GM13976 (cell line): ENCODE data around the gene LCAT.

Experiments used
- DNase-seq: peaks from one replicate; pipeline ENCODE4 v3.0.0; 2012; ENCODE audit warnings: low spot score
- in situ Hi-C: fragments of 300-500 bp; cut with MboI; formaldehyde crosslinking; loops from one replicate; pipeline ENCODE4 v1.12.0; 2022; ENCODE audit warnings: low sequenced_read_pairs, mixed read lengths, inconsistent platforms; ENCODE audit not compliant: unreplicated experiment
- TF ChIP-seq, protein P1 (sequence below): IDR thresholded peaks from 2 replicates; pipeline ENCODE4 v1.5.1; 2012; ENCODE audit warnings: borderline replicate concordance, mild to moderate bottlenecking; ENCODE audit not compliant: insufficient read depth; ENCODE audit errors: extremely low read depth, missing control alignments, control extremely low read depth

The LCAT gene

DNA sequence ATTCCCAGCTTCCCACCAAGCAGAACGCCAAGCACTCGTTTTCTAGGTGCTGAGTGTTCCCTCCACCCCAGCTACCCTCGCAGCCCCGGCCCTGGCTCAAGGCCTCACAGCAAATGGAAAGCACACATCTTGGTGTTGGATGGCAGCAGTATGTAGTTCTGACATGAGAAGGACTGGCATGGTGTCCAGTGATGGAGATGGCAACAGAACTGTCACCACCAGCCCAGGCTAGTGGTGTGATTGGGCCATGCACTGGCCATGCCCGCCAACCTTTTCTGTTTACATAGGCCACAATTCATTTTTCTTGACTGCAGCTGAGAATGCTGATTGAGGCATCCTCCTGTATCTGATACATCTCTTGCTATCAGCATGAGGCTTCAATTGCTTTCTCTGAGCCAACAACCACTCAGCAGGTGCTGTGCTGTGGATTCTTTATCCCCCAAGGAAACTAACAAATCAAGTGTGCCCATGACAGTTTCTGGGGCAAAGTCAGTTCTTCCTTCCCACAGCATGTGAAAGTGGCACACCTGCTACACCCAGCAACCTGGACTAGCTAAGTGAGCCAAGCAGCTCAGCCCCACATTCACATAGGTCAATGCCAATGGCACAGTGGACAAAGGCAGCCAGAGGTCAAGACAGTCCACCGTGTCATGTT lies 20.7 kb upstream of the LCAT start:
- in situ Hi-C loops, result no loop called here
- DNase-seq, result no peak
- TF ChIP-seq, protein P1, sequence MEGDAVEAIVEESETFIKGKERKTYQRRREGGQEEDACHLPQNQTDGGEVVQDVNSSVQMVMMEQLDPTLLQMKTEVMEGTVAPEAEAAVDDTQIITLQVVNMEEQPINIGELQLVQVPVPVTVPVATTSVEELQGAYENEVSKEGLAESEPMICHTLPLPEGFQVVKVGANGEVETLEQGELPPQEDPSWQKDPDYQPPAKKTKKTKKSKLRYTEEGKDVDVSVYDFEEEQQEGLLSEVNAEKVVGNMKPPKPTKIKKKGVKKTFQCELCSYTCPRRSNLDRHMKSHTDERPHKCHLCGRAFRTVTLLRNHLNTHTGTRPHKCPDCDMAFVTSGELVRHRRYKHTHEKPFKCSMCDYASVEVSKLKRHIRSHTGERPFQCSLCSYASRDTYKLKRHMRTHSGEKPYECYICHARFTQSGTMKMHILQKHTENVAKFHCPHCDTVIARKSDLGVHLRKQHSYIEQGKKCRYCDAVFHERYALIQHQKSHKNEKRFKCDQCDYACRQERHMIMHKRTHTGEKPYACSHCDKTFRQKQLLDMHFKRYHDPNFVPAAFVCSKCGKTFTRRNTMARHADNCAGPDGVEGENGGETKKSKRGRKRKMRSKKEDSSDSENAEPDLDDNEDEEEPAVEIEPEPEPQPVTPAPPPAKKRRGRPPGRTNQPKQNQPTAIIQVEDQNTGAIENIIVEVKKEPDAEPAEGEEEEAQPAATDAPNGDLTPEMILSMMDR, result no peak

DNA sequence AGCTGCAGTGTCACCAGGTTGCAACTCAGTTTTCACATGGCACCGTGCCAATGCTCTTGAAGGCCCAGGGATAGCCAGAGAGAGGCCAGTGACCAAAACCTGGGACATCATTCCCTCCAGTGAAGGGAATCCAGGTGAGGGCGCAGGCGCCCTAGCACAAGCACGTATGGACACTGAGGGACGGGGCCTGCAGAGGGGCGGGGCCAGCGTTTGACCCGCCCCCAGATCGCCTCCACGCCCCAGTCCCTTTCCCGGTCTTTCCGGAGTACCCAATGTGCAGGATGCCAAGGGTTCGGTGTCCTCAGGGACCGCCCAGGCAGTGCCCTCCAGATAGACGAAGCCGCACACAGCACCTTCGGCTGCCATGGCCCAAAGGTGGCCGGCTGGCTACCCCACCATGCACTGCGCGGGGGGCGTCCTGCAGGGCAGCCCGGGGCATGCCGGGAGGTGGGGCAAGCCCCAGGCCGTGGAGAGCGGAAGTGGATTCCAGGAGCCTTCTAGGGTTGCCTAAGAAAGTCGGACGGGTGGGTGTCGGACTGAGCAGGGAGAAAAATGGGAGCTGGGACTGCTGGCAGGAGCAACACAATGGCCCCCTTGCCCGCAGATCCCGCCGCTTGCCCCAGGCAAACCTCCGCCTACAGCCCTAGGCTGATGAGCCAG lies 19.9 kb upstream of the LCAT start:
- in situ Hi-C loops, result no loop called here
- no peak for DNase-seq
- TF ChIP-seq, protein P1, result no peak

DNA sequence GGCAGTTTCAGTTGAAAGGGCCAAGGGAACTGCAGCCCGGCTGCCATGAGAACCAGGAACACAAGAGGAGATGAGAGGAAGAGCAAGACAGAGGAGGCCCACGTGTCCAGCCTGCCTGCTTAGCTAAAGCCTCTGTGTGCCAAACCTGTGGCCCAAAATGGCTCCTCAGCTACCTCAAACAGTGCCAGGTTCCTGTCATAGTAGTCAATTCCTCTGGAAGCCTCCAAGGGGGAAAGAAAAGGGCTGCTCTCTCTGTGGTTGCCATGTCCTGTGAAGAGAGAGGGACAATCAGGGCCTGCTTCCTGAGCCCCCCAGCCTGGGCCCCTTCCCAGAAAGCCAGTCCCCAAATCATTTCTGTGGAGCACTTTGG lies 19.4 kb upstream of the LCAT start:
- in situ Hi-C loops, result no loop called here
- TF ChIP-seq, protein P1, result no peak
- no peak for DNase-seq

DNA sequence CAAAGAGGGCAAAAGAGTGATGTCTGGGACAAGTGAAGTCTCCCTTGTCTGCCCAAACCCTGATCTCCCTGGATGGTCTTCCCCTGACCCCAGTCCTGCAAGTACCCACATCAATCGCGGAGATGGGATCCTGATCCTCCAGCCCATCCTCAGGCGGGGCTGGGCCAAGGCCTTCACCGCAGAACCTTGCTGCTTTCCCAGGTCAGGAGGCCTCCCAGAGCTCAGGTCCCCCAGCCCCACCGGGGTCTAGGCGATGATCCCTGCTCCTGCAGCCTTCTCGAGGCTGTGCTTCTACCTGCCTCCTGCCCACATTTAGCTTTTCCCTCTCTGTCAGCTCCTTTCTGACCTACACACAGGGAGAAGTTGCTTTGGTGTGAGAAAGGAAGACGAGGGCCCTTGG lies 18.2 kb upstream of the LCAT start:
- TF ChIP-seq, protein P1, result no peak
- no peak for DNase-seq
- in situ Hi-C loops, result no loop called here

DNA sequence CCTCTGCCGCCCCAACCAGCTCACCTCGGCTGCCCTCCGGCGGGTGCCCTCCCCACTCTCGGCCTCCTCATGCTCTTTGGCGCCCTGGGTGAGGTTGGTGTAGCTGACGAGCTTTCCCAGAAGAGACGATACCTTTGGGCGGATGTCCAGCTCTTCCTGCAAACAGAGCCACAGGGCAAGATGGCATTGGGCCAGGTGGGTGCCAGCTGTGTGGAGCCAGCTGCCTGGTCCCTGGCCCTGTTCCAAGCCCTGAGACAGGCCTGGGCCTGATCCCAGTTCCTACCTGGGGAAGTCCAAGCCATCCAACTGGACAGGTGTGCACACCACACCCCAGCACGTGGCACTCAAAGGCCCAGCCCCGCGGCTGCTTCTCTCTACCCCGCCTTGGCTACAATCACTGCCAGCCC lies 17.6 kb upstream of the LCAT start:
- no peak for DNase-seq
- TF ChIP-seq, protein P1, result no peak
- in situ Hi-C loops, result no loop called here

DNA sequence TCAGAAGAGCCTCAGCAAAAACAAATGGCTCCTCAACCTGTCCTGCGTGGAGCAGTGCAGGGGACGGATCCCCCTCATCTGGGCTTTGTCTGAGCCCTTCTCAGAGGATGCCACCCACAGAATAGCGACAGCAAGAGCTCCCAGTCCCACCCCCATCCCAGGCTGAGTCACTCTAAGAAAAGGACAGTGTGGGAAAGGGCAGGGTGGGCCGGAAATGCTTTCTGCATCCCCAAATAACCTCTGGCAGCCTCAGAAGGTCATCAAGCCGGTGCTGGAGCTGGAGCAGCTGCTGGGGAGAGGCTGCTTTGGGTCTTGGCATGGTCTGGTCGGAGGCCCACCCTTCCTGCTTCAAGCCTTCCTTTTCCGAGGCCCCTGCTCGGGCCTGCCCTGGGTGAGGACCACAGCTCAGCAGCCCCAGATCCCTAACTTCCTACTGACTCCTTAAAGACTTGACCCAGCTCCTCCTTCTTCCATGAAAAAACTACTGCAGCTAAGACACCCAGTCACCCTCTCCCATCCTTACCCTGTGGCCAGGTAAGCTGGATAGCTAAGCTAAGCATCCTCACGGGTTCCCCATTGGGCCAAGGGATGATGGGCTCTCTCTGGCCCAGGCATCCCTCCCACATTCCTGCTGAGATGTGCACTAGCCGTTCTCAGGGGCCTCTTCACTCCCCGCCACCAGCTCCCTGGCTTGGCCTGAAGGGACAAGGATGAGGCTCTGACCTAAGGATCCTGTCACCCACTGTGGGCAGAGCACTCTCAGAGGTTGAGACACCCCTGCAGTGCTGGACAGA lies 15.8 kb upstream of the LCAT start:
- TF ChIP-seq, protein P1, result no peak
- in situ Hi-C loops, result no loop called here
- no peak for DNase-seq
